Hematopoietic multipotent progenitor cell (in vitro differentiated cells): ENCODE measurements around the gene RTN4. TPM values are rescaled to one million over a fixed set of nuclear protein-coding genes. Genes with fewer than 3 reads are reported as not detected.

ENCODE experiments used
- DNase-seq, 3 donors: peaks; one replicate each; pipeline ENCODE4 v3.0.0-alpha.2; 2011 to 2015; ENCODE audit warnings: low read depth in 2 of 3, low spot score in 2 of 3
- small RNA-seq: library from RNA; depleted of rRNA; stranded (forward); fragments of <200 nt; gene quantifications from one replicate; pipeline ENCODE3, GENCODE V24; 2012
- total RNA-seq: library from RNA; depleted of rRNA; stranded (reverse); fragments of >200 nt; gene quantifications from one replicate; pipeline ENCODE4 v1.2.3, GENCODE V29; 2012

RTN4 gene
- total RNA-seq, 1 donor, result 69.2 TPM

GRCh38 chr2:54928719-54929118, 121.5 kb downstream of the RTN4 start:
- DNase-seq, result no peak

- DNase-seq, result no peak
These were observed 122.3 kb downstream of the RTN4 start for GRCh38 chr2:54927751-54928615.

- no peak for DNase-seq
These were observed 123.0 kb downstream of the RTN4 start for GRCh38 chr2:54927085-54927750.

- no peak for DNase-seq
These were observed 125.2 kb downstream of the RTN4 start for GRCh38 chr2:54925022-54925421.

- DNase-seq, result no peak
These were observed 126.1 kb downstream of the RTN4 start for GRCh38 chr2:54924121-54924520.

Small RNA genes lying within 50 kb of the gene (small RNA-seq; reads per million reads assigned to genes)
- gene RNU6-433P, result not detected

Other genes starting within 250 kb of the RTN4 start
- 3.8 TPM for gene CLHC1, start 181.8 kb upstream of the RTN4 start, total RNA-seq
- 978 TPM for gene RPS27A, start 182.2 kb upstream of the RTN4 start, total RNA-seq
- gene MTIF2, start 218.8 kb upstream of the RTN4 start, total RNA-seq, result 19.1 TPM